Liver (tissue), 9 donors: Measurements from ENCODE around the gene SPDEF. TPM values are rescaled to one million over a fixed set of nuclear protein-coding genes. Genes with fewer than 3 reads are reported as not detected.

Source experiments
- DNase-seq: peaks from one replicate; pipeline ENCODE4 v3.0.0-alpha.2; 2017; ENCODE audit warnings: low spot score
- H3K27ac ChIP-seq, 2 donors: one replicate each; pipeline ENCODE4 v1.7.0; 2013; ENCODE audit warnings: inconsistent platforms in 2 of 2, low read length in 2 of 2, control low read depth in 1 of 2, low read depth in 1 of 2, mild to moderate bottlenecking in 1 of 2
- H3K27me3 ChIP-seq, 4 donors: one replicate each; pipeline versions ENCODE4 v1.6.1 to v1.7.0; 2013; ENCODE audit warnings: low read length in 3 of 4, inconsistent platforms in 1 of 4, mild to moderate bottlenecking in 1 of 4, moderate library complexity in 1 of 4; ENCODE audit not compliant: control insufficient read depth in 4 of 4, insufficient read depth in 4 of 4
- H3K36me3 ChIP-seq, 4 donors: one replicate each; pipeline versions ENCODE4 v1.6.1 to v1.7.0; 2013; ENCODE audit warnings: low read length in 3 of 4, mild to moderate bottlenecking in 3 of 4, low read depth in 1 of 4, moderate library complexity in 1 of 4; ENCODE audit not compliant: control insufficient read depth in 4 of 4, insufficient read depth in 3 of 4
- H3K4me1 ChIP-seq, 4 donors: one replicate each; pipeline versions ENCODE4 v1.6.1 to v1.7.0; 2013; ENCODE audit warnings: low read length in 3 of 4, mild to moderate bottlenecking in 3 of 4, moderate library complexity in 1 of 4; ENCODE audit not compliant: control insufficient read depth in 4 of 4, insufficient read depth in 4 of 4
- H3K4me3 ChIP-seq, 3 donors: one replicate each; pipeline versions ENCODE4 v1.6.1 to v1.7.0; 2013; ENCODE audit warnings: low read length in 3 of 3, control low read depth in 1 of 3, low read depth in 1 of 3, mild to moderate bottlenecking in 1 of 3
- H3K9ac ChIP-seq, 2 donors: one replicate each; pipeline ENCODE4 v1.7.0; 2013; ENCODE audit warnings: low read length in 2 of 2, mild to moderate bottlenecking in 2 of 2, moderate library complexity in 2 of 2, control low read depth in 1 of 2, low read depth in 1 of 2
- H3K9me3 ChIP-seq, 4 donors: one replicate each; pipeline versions ENCODE4 v1.6.1 to v1.7.0; 2013; ENCODE audit warnings: low read length in 3 of 4; ENCODE audit not compliant: control insufficient read depth in 4 of 4
- CTCF ChIP-seq: fragments of 150-350 bp; IDR thresholded peaks from 2 replicates; pipeline ENCODE4 v1.5.1; 2017; ENCODE audit warnings: improper control_type of control experiment, low read depth, low read length; ENCODE audit not compliant: missing input control
- EGR1 ChIP-seq, 2 donors: IDR thresholded peaks; 2 replicates each; pipeline ENCODE4 v1.6.1; 2016 to 2018; ENCODE audit warnings: antibody characterized with exemption in 2 of 2, low read depth in 2 of 2
- FOXA2 ChIP-seq: IDR thresholded peaks from 2 replicates; pipeline ENCODE4 v1.6.1; 2016; ENCODE audit warnings: antibody characterized with exemption
- GABPA ChIP-seq, 2 donors: IDR thresholded peaks in 1 of 2; conservative IDR thresholded peaks in 1 of 2; 2 replicates each; pipeline ENCODE4 v1.6.1; 2016; ENCODE audit warnings: antibody characterized with exemption in 2 of 2, mild to moderate bottlenecking in 1 of 2, moderate library complexity in 1 of 2
- HNF4A ChIP-seq, 2 donors: conservative IDR thresholded peaks; 2 replicates each; pipeline ENCODE4 v1.6.1; 2016; ENCODE audit warnings: antibody characterized with exemption in 2 of 2, mild to moderate bottlenecking in 2 of 2
- JUND ChIP-seq, 2 donors: IDR thresholded peaks; 2 replicates each; pipeline ENCODE4 v1.6.1; 2016; ENCODE audit warnings: antibody characterized with exemption in 2 of 2
- MAX ChIP-seq: IDR thresholded peaks from 2 replicates; pipeline ENCODE4 v1.6.1; 2016; ENCODE audit warnings: antibody characterized with exemption
- NR2F2 ChIP-seq: IDR thresholded peaks from 2 replicates; pipeline ENCODE4 v1.6.1; 2016; ENCODE audit warnings: antibody characterized with exemption
- RXRA ChIP-seq, 2 donors: IDR thresholded peaks; 2 replicates each; pipeline ENCODE4 v1.6.1; 2017 to 2018; ENCODE audit warnings: antibody characterized with exemption in 2 of 2, mild to moderate bottlenecking in 1 of 2
- SP1 ChIP-seq: IDR thresholded peaks from 2 replicates; pipeline ENCODE4 v1.6.1; 2018; ENCODE audit warnings: antibody characterized with exemption, mild to moderate bottlenecking
- YY1 ChIP-seq: IDR thresholded peaks from 2 replicates; pipeline ENCODE4 v1.6.1; 2016; ENCODE audit warnings: antibody characterized with exemption, mild to moderate bottlenecking
- ZBTB33 ChIP-seq: IDR thresholded peaks from 2 replicates; pipeline ENCODE4 v1.6.1; 2016; ENCODE audit warnings: antibody characterized with exemption
- WGBS: extraction: QIAGEN DNeasy Blood & Tissue Kit; methylation state at CpG from one replicate; pipeline ENCODE4 v1.1.7; 2013; 5-methylcytosine and 5-hydroxymethylcytosine counted together
- polyA plus RNA-seq, 2 donors: library from polyadenylated mRNA; stranded (reverse) in 1 of 2; unstranded in 1 of 2; fragments of 200-250 nt in 1 of 2; fragments of >200 nt in 1 of 2; fragmentation: Nextera tagmentation in 1 of 2; extraction: Ambion mirVana in 1 of 2; gene quantifications; one replicate each; pipeline versions ENCODE4 v1.2.1 to v1.2.3, GENCODE V29; 2013 to 2015
- total RNA-seq, 2 donors: library from RNA; depleted of rRNA; stranded (reverse); fragments of >200 nt; gene quantifications; one replicate each; pipeline ENCODE4 v1.2.3, GENCODE V29; 2014
- TF ChIP-seq, protein P1 (sequence below): IDR thresholded peaks from 2 replicates; pipeline ENCODE4 v1.6.1; 2016; ENCODE audit warnings: antibody characterized with exemption, mild to moderate bottlenecking
- donor health status: healthy.
- donor health status: healthy.
- donor health status: healthy.
- donor health status: healthy.
- donor health status: healthy.

Gene SPDEF
- total and polyA plus RNA-seq, 4 donors, result 0.05 to 0.09 TPM; not detected in 2

- no peak overlapping the region for H3K4me3 ChIP-seq
- H3K36me3 ChIP-seq, result peaks cover 2 to 9% (median 7%) of the 10 kb centered on the region in 4 donors
- DNase-seq, result no peak
- H3K9ac ChIP-seq, result no peak overlapping the region
- peaks cover 13 to 49% (median 34%) of the 10 kb centered on the region in 4 donors for H3K4me1 ChIP-seq
- TF ChIP-seq RXRA (IDR thresholded peaks at IDR 0.05) (no peak), ZBTB33 (no peak), JUND (IDR thresholded peaks at IDR 0.05) (no peak), FOXA2 (no peak), EGR1 (IDR thresholded peaks at IDR 0.05; ENCODE audit: low read depth in 2 of 2) (no peak), GABPA (IDR thresholded peaks at IDR 0.05 in 1 of 2, conservative IDR thresholded peaks at IDR 0.05 in 1 of 2) (no peak), SP1 (no peak), CTCF (no peak), NR2F2 (no peak), HNF4A (conservative IDR thresholded peaks at IDR 0.05) (no peak)
- no peaks in the 10 kb centered on the region for H3K9me3 ChIP-seq
- peak overlapping the region in 1 of 2 donors; percentile 87 for H3K27ac ChIP-seq
- 56% methylated on average over 4 of the region's 4 CpGs for WGBS
- no peaks in the 10 kb centered on the region for H3K27me3 ChIP-seq
Observed at GRCh38 chr6:34601706-34602105, 45.6 kb upstream of the SPDEF start.

DNA sequence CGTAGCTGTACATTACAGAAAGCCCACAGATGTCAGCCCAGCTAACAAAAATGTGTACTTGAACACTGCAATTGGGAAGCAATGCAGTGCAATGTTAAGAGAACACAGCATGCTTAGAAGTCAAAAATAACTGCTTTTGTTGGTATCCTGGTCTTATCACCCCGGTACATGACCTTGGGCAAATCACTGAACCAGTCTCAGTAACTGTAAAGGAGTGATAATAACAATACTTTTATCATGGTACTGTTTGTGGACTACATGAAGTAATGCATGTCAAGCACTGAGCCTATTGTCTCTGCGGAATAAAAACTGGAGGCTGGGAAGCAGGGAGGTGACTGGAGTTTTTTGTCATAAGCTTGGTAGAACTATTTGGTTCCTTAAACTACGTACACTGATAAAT, 44.7 kb upstream of the SPDEF start:
- Histone ChIP-seq H3K9me3 (no peaks in the 10 kb centered on the region), H3K4me1 (peaks cover 13 to 49% (median 34%) of the 10 kb centered on the region in 4 donors), H3K4me3 (no peak overlapping the region), H3K9ac (no peak overlapping the region), H3K36me3 (peaks cover 0 to 2% (median under 1%) of the 10 kb centered on the region in 4 donors), H3K27ac (no peak overlapping the region), H3K27me3 (no peaks in the 10 kb centered on the region)
- TF ChIP-seq CTCF, result no peak
- no peak for TF ChIP-seq MAX
- TF ChIP-seq YY1, result no peak
- TF ChIP-seq, protein P1, sequence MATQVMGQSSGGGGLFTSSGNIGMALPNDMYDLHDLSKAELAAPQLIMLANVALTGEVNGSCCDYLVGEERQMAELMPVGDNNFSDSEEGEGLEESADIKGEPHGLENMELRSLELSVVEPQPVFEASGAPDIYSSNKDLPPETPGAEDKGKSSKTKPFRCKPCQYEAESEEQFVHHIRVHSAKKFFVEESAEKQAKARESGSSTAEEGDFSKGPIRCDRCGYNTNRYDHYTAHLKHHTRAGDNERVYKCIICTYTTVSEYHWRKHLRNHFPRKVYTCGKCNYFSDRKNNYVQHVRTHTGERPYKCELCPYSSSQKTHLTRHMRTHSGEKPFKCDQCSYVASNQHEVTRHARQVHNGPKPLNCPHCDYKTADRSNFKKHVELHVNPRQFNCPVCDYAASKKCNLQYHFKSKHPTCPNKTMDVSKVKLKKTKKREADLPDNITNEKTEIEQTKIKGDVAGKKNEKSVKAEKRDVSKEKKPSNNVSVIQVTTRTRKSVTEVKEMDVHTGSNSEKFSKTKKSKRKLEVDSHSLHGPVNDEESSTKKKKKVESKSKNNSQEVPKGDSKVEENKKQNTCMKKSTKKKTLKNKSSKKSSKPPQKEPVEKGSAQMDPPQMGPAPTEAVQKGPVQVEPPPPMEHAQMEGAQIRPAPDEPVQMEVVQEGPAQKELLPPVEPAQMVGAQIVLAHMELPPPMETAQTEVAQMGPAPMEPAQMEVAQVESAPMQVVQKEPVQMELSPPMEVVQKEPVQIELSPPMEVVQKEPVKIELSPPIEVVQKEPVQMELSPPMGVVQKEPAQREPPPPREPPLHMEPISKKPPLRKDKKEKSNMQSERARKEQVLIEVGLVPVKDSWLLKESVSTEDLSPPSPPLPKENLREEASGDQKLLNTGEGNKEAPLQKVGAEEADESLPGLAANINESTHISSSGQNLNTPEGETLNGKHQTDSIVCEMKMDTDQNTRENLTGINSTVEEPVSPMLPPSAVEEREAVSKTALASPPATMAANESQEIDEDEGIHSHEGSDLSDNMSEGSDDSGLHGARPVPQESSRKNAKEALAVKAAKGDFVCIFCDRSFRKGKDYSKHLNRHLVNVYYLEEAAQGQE, result no peak
- TF ChIP-seq HNF4A (conservative IDR thresholded peaks at IDR 0.05), result no peak
- no peak for TF ChIP-seq FOXA2
- no peak for DNase-seq
- WGBS, result 87% methylated on average over 4 of the region's 4 CpGs
